NCI-H2227 (cell line): Measurements from ENCODE around the gene PEX5L.
"Not testable (repeated sequence)": the region's sequence is repeated elsewhere in the genome, so short reads cannot be mapped to it uniquely, and the experiment has no call there.

Experiments
- DNase-seq: peaks from one replicate; lab custom pipeline; 2025; ENCODE audit not compliant: unreplicated experiment; lab: John Stamatoyannopoulos, UW

PEX5L gene

GRCh38 chr3:179796421-179796820 is 240.3 kb downstream of the PEX5L start:
- no peak for DNase-seq

GRCh38 chr3:179794355-179794754 is 242.4 kb downstream of the PEX5L start:
- DNase-seq, result peak; percentile 18

DNA sequence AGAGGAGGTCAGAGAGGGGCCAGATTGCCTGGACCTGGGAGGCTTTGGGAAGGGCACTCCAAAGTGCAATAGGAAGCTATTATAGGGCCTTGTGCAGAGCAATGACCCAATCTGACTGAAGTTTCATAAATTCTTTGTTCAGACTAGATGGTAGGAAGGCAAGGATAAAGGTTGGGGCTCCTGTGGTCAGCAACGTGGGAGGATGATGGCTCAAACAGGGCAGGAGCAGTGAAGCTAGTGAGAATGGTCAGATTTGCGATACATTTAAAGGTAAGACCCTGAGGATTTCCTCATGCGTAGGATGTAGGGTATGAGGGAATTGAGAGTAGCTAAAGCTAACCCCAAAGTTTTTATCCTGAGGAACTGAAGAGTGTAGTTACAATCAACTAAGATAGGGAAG is 244.9 kb downstream of the PEX5L start:
- DNase-seq, result no peak

GRCh38 chr3:179788996-179789395 is 247.7 kb downstream of the PEX5L start:
- no peak for DNase-seq

DNA sequence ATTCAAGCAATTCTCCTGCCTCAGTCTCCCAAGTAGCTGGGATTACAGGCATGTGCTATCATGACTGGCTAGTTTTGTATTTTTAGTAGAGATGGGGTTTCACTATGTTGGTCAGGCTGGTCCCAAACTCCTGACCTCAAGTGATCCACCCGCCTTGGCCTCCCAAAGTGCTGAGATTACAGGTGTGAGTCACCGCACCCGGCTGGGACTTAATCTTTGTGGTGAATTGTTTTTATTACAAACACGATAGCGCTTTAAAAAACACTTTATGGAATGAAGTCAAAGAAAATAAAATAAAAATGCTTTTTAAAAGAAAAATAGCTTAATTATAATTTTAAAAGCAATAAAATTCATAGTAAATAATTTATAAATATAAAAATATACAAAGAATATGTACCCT is 253.9 kb downstream of the PEX5L start:
- DNase-seq, result not testable (repeated sequence)

DNA sequence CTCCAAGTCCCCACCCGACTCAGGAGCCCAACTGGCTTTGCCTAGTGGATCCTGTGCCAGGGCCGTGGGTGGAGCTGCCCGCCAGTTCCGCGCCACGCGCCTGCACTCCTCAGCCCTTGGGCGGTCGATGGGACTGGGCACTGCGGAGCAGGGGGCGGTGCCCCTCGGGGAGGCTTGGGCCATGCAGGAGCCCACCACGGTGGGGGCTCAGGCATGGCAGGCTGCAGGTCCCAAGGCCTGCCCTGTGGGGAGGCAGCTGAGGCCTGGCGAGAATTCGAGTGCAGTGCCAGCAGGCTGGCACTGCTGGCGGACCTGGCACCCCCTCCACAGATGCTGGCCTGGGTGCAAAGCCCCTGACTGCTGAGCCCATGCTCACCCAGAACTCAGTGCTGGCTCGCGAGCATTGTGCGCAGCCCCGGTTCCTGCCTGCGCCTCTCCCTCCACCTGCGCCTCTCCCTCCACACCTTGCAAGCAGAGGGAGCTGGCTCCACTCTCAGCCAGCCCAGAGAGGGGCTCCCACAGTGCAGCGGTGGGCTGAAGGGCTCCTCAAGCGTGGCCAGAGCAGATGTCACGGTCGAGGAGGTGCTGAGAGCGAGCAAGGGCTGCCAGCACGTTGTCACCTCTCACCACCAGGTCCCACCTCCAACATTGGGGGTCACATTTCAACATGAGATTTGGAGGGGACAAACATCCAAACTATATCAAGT is 261.2 kb downstream of the PEX5L start:
- no peak for DNase-seq

DNA sequence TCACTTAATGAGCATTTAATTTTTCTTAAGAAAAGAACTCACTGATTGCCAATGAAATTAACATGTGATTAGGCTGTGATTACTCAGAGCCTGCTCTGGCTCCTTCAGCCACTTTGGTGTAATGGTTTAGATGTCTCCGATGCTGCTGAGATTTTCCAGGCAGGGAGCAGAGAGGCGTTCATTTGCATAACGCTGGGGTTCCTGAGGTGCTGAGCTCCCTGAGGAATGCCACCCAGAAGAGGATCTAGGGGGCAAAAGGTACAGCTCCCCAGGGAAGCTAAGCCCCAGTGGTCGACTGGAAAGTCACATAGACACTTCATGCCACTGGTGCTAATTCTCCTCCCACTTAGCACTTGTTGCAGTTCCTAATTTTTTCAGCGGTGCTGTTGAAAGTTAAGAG is 264.4 kb downstream of the PEX5L start:
- no peak for DNase-seq

GRCh38 chr3:179771797-179772196 is 264.9 kb downstream of the PEX5L start:
- DNase-seq, result no peak

DNA sequence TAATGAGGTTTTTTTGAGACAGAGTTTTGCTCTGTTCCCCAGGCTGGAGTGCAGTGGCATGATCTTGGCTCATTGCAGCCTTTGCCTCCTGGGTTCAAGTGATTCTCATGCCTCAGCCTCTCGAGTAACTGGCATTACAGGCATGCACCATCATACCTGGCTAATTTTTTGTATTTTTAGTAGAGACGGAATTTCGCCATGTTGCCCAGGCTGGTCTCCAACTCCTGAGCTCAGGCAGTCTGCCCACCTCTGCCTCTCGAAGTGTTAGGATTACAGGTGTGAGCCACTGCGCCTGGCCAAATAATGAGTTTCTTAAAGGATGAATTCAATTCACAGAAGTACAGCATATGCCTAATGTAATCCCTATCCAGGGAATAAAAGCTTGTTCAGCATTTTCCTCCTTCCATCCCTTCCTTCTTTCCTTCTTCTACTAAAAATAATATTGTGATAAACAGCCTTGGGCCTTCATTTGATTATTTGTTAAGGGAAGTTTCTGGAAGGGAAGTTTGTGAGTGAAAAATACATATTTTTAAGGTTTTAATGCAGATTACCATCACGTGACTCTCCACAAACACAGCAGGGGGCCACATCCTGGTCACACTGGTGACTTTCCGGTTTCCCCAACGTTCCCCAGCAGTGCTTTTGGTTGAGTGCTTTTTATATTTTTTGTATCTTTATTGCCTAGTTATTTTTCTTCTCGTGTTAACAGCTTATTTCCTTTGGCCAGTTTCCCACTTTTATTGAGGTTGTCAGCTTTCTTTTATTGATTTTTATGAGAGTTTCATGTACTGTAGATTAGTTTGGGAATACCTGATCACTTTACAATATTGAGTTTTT is 267.1 kb downstream of the PEX5L start:
- DNase-seq, result no peak

GRCh38 chr3:179768080-179768479 is 268.7 kb downstream of the PEX5L start:
- DNase-seq, result peak; percentile 81

DNA sequence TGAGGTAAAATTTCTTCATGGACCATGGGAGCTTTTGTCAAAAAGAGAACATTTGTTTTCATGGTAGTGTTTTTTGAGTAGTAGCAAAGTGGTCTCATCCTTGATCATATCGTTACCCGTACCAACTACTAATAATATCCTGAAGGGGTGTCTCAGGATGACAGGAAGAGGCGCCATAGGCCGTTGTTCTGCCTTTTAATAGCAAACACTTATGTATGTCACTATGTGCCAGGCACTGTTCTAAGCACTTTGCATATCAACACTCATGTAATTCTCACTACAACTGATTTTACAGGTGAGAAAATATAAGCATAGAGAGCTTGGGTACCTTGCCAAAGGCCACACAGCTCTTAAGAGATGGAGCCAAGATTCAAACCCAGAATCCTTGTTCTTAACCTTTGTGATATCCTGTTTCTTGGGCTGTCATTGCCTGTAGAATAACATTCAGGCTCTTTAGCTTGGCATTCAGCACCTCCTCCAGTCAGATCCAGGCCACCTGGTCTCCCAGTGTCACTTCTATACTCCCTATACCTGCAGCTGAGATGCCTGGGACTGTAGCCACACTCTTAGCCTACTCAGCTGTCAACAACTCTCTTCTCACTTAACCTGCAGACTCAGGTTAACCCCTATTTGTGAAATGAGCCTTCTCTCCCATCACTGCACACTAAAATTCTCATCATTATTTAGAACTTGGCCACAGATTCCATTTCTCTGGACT is 270.2 kb downstream of the PEX5L start:
- DNase-seq, result no peak

GRCh38 chr3:179765396-179765795 is 271.3 kb downstream of the PEX5L start:
- peak; percentile 39 for DNase-seq

- no peak for DNase-seq
Measured at GRCh38 chr3:179760944-179761343, 275.8 kb downstream of the PEX5L start.

- peak; percentile 55 for DNase-seq
Measured at GRCh38 chr3:179750720-179751328, 285.9 kb downstream of the PEX5L start.

DNA sequence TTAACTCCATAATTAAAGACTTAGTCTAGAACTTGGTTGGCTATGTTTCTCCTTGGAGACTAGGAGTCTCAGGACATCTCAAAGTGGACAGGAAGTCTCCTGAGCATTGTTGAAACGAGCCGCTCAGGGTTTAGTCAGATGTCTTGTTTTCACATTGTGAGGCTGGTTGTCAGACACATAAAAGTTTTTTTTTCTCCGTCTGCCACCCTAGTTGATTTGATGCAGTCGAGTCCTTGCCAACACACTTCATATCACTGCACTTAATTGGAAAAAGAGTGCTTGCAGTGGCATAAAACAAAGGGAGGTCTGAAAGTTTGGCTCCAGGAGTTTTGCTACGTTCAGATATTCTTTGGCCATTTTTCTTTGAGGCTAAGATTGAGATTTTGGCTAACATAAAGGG is 291.0 kb downstream of the PEX5L start:
- DNase-seq, result no peak

GRCh38 chr3:179745079-179745478 is 291.7 kb downstream of the PEX5L start:
- DNase-seq, result no peak
